Renal pelvis (tissue), 4 donors: ENCODE results near the gene NOC4L. TPM values are rescaled to one million over a fixed set of nuclear protein-coding genes. Genes with fewer than 3 reads are reported as not detected.

Experiments used
- DNase-seq: peaks from one replicate; pipeline ENCODE4 v3.0.0-alpha.2; 2013
- polyA plus RNA-seq, 3 donors: library from polyadenylated mRNA; unstranded; fragments of 120-200 nt; gene quantifications; one replicate each; pipeline ENCODE4 v1.2.1, GENCODE V29; 2013; ENCODE audit not compliant: insufficient read length in 3 of 3

NOC4L gene
- polyA plus RNA-seq, 3 donors, result 16.1 to 22.8 (median 21.0) TPM

- no peak for DNase-seq
These were observed 34.6 kb downstream of the NOC4L start for GRCh38 chr12:132178801-132179401.

GRCh38 chr12:132179431-132180362 lies 35.4 kb downstream of the NOC4L start:
- no peak for DNase-seq

- DNase-seq, result no peak
These were observed 36.6 kb downstream of the NOC4L start for GRCh38 chr12:132180648-132181546.

DNA sequence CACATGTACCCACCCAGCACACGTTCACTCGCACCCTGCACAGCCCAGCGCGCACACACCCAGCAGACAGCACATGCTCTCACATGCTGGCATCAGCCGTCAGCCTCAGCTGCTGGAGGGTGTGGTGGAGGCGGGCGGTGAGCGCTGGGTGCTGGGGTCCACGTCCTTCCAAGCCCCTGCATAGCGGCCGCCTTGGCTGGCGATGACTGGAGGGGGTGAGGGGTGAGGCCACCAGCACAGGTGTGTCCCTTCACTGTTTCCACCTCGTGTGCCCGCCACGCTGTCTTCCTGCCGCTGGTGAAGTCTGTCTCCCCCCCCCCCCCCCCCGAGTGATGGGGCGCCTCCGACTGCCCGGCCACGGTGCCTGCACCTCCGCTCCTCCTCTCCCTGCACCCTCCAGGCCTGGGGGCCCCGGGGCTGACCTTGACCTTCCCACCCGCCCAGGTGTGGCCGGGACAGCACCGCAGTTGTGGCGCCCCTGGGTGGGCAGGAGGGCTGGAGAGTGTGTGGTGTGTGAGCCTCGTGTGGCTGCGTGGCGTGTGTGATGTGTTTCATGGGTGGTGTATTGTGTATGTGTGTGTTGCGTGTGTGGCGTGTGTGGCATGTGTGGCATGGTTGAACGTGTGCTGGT lies 37.4 kb downstream of the NOC4L start:
- no peak for DNase-seq

DNA sequence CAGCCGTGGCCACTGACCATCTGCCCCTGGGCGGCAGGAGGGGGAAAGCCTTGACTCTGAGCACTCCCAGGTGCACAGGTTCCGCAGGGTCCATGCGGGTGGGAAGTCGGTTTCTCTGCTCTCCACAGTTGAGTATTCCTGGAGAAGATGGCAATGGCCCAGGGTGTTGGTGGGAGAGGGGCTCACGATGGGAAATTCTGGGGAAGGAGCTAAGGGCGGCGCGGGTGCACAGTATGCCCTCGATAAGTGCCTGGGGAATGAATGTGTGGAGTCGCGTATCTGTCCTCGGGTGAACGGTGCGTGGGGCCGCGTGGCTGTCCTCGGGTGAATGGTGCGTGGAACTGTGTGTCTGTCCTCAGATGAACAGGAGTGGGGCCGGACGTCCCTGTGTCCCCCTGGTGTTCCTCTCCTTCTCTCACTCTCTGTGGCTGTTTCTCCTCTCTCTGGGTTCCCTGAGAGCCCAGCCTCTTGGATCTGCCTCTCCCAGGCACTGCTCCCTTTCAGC lies 38.0 kb downstream of the NOC4L start:
- no peak for DNase-seq

DNA sequence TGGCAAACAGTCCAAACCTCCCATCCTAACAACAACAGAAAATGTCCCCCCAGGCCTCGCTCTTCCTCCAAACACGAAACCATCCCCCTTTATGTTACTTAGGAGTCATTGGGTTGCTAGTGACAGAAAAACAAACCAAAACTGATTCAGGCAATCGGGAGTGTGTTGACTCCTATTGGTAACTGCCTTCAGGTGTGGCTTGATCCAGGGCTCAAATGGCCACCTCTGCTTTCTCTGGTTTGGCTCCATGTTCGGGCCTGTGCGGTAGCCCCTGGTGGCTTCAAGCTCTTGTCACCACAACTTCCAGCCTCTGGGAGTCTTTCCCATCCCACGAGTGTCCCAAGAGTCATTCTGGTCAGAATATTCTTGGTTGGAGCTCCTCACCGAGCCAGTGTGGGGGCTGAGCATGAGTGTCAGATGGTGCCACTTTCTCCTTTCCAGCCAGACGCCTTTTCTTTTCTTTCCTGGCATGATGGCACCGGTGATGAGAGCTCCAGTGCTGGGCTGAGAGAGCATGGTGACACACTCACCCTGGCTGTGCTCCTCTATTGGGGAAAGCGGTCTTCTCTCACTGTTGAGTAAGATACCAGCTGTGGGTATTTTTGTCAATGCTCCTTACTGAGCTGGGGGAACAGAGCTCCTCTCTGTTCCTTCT lies 38.6 kb downstream of the NOC4L start:
- DNase-seq, result no peak

GRCh38 chr12:132185705-132186104 lies 41.4 kb downstream of the NOC4L start:
- DNase-seq, result no peak

DNA sequence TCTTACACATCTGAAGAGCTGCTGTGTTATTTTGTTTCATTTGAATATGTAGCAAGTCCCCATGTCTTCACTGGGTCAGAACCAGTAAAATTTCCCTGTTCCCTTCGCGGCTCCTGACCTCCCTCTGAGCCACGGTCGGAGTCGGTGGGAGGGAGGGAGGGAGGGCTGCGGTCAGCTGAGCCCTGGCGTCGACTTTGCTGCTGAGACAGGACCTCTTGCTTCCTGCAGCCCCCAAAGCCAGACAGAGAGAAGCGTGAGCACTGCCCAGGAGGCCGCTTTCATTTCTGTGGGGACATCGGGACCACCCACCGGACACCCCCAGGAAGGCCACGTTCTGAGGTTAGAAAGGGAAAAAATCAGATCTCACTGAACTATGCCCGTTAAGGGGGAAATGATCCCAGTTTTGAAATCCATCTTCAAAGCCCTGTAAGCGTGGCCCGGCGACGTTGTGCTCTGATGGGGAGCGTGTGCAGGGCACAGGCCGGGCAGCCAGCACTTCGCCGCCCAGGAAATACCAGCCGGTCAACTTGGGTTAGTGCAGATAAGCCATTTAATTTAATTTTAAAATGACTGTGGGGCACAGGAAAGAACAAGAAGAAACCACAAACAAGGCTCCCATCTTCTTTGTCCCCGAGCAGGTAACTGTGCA lies 42.1 kb downstream of the NOC4L start:
- DNase-seq, result no peak

DNA sequence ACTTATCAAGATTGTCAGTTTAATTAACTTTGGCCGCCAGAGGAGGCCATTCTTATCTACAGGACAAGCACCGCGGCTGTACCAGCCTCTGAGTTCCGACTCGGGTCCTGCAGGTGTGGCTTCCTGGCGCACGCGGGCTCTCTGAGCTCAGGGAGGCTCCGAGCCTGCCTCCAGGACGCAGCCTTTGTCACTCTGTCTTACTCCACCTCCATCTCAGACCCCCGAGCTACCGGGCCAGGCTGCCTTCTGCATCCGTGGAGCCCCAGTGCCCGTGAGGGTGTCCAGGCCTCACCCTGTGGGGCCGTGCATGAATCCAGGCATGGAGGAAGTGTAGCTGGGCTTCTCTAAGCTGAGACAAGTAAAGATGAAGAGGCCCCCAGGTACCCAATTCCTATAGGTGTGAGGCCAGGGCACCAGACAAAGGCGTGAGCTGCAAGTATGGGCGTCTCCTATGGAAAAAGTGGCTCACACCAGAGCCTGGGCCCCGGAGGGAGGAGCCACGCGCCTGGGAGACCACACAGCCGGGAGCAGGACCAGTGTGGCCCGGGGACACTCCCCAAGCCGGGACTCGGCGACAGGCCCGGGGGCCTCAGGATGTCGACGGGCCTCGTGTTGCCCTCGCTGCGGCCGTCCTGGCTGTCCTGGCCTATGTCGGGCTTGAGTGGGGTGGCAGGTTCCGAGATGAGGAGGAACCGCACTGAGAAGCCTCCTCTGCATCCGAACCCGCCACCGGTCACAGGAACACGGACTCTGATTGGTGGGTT lies 42.8 kb downstream of the NOC4L start:
- DNase-seq, result no peak

DNA sequence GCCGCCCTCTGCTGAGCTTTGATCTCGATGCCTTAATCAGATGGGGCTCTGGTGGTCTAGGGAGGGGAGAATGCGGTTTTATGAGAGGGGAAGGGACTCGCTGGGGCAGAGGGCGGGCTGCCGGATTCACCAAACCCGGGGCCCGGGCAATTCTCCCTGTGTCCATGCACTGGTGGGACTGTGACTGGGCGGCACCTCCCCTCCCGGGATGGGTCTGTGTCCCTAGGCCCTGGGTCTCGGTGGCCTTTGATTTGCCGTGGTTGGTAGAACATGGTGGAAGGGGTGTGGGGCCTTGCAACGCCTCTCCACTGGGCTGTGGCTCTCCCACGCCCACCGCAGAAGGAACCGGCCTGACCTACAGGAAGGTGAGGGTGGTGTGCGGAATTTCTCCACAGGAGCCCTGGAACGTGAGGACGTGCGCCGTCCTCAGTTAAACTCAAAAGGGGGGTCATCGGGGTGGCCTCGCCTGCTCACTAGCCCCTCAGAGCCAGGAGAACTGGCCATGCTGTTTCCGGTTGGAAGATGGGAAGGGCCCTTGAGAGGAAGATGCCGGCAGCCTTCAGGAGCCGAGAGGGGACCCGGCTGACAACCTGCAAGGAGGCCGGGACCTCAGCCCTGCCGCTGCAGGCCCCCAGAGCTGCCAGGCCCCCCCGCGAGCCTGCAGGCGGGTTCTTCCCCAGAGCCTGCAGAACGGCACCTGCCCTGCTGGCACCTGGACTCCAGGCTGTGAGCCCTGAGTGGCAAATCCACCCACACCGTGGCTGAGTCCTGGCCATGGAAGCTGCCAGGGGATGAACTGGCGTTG lies 43.6 kb downstream of the NOC4L start:
- no peak for DNase-seq

GRCh38 chr12:132188451-132188901 lies 44.2 kb downstream of the NOC4L start:
- DNase-seq, result no peak

GRCh38 chr12:132188916-132189325 lies 44.7 kb downstream of the NOC4L start:
- no peak for DNase-seq

DNA sequence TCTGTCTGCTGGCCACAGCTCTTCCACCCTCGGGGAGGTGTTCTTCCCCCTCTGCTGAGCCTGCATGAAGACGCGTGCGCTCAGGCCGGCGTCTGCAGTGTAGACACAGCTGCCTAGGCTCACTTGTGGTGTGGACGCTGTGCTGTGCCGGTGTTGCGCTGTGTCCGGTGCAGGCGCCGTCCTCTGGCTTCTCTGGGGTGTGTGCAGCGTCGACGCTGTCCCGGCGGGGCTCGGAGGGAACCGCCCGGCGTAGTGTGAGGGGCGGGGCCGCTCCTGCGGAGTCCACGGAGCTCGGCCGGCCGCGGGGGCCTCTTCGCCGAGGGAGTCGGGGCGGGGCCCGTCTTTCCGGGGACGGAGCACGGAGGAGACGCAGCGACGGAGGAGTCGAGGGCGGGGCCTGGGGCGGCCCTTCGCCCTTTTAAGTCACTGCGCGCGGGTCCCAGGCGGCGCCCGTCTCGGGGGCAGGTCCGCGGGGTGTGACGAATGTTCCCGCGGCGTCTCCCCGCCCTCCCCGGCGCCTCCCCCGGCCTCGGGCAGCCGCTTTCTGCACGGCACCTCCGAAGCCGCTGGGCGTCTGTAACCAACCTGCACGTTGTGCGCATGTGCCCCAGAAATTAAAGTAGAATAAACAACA lies 45.2 kb downstream of the NOC4L start:
- DNase-seq, result peak; percentile 68

- no peak for DNase-seq
These were observed 45.9 kb downstream of the NOC4L start for GRCh38 chr12:132190012-132190755.

- DNase-seq, result no peak
These were observed 46.7 kb downstream of the NOC4L start for GRCh38 chr12:132190834-132191500.

GRCh38 chr12:132191715-132192553 lies 47.7 kb downstream of the NOC4L start:
- DNase-seq, result peak; percentile 65
